H9 (cell line): ENCODE results near the gene CRBN. TPM values are rescaled to one million over a fixed set of nuclear protein-coding genes. Genes with fewer than 3 reads are reported as not detected.

Experiments used
- DNase-seq: peaks from one replicate; pipeline ENCODE4 v3.0.0-alpha.2; 2017
- H2AFZ ChIP-seq: one replicate; pipeline ENCODE4 v1.6.1; 2013; ENCODE audit warnings: mild to moderate bottlenecking, low read length, control low read depth, moderate library complexity
- H2AK5ac ChIP-seq: 2 replicates; pipeline ENCODE4 v1.6.1; 2013; ENCODE audit warnings: low read length, control low read depth, mixed read lengths; ENCODE audit not compliant: insufficient read length
- H2BK120ac ChIP-seq: one replicate; pipeline ENCODE4 v1.6.1; 2013; ENCODE audit warnings: low read depth, mild to moderate bottlenecking, low read length, control low read depth, inconsistent platforms; ENCODE audit not compliant: poor library complexity, severe bottlenecking
- H2BK12ac ChIP-seq: 2 replicates; pipeline ENCODE4 v1.6.1; 2013; ENCODE audit warnings: low read length, control low read depth, mixed read lengths, low read depth; ENCODE audit not compliant: insufficient read length
- H2BK15ac ChIP-seq: 2 replicates; pipeline ENCODE4 v1.6.1; 2013; ENCODE audit warnings: low read depth, low read length, control low read depth
- H2BK20ac ChIP-seq: one replicate; pipeline ENCODE4 v1.6.1; 2013; ENCODE audit warnings: low read depth, mild to moderate bottlenecking, low read length, control low read depth, inconsistent platforms; ENCODE audit not compliant: poor library complexity, severe bottlenecking
- H2BK5ac ChIP-seq: 2 replicates; pipeline ENCODE4 v1.6.1; 2013; ENCODE audit warnings: low read length, control low read depth, mixed read lengths; ENCODE audit not compliant: insufficient read length
- H3K14ac ChIP-seq: 2 replicates; pipeline ENCODE4 v1.6.1; 2013; ENCODE audit warnings: low read length, control low read depth; ENCODE audit not compliant: insufficient read depth
- H3K18ac ChIP-seq: 2 replicates; pipeline ENCODE4 v1.6.1; 2013; ENCODE audit warnings: low read depth, mild to moderate bottlenecking, mixed read lengths, low read length, control low read depth; ENCODE audit not compliant: insufficient read length
- H3K23ac ChIP-seq: 2 replicates; pipeline ENCODE4 v1.6.1; 2013; ENCODE audit warnings: low read length, control low read depth, mixed read lengths, low read depth; ENCODE audit not compliant: insufficient read length
- H3K23me2 ChIP-seq: 2 replicates; pipeline ENCODE4 v1.6.1; 2013; ENCODE audit warnings: low read depth, mild to moderate bottlenecking, mixed read lengths, low read length, control low read depth; ENCODE audit not compliant: insufficient read length, poor library complexity, severe bottlenecking
- H3K27ac ChIP-seq: 2 replicates; pipeline ENCODE4 v1.5.1; 2013; ENCODE audit warnings: low read length, control low read depth, mixed read lengths, low read depth; ENCODE audit not compliant: insufficient read length
- H3K27me3 ChIP-seq: 2 replicates; pipeline ENCODE4 v1.6.1; 2013; ENCODE audit warnings: low read length, control low read depth, inconsistent platforms; ENCODE audit not compliant: insufficient read depth
- H3K4ac ChIP-seq: 2 replicates; pipeline ENCODE4 v1.6.1; 2013; ENCODE audit warnings: low read depth, mild to moderate bottlenecking, control low read depth, inconsistent platforms, low read length, moderate library complexity
- H3K4me1 ChIP-seq: 2 replicates; pipeline ENCODE4 v1.6.1; 2013; ENCODE audit warnings: low read length, control low read depth, inconsistent platforms; ENCODE audit not compliant: insufficient read depth
- H3K4me2 ChIP-seq: 2 replicates; pipeline ENCODE4 v1.6.1; 2013; ENCODE audit warnings: low read length, control low read depth, mixed read lengths; ENCODE audit not compliant: insufficient read length, insufficient read depth
- H3K56ac ChIP-seq: 2 replicates; pipeline ENCODE4 v1.6.1; 2013; ENCODE audit warnings: low read depth, mild to moderate bottlenecking, mixed read lengths, low read length, control low read depth; ENCODE audit not compliant: insufficient read length
- H3K79me1 ChIP-seq: 2 replicates; pipeline ENCODE4 v1.6.1; 2013; ENCODE audit warnings: low read depth, mild to moderate bottlenecking, moderate library complexity, low read length, control low read depth, inconsistent platforms; ENCODE audit not compliant: insufficient read depth, poor library complexity, severe bottlenecking
- H3K79me2 ChIP-seq: 2 replicates; pipeline ENCODE4 v1.6.1; 2013; ENCODE audit warnings: low read length, control low read depth, inconsistent platforms; ENCODE audit not compliant: insufficient read depth
- H3K9ac ChIP-seq: 2 replicates; pipeline ENCODE4 v1.6.1; 2013; ENCODE audit warnings: low read length, control low read depth, mixed read lengths; ENCODE audit not compliant: insufficient read length; ENCODE audit errors: extremely low read depth
- H3K9me3 ChIP-seq: one replicate; pipeline ENCODE4 v1.6.1; 2013; ENCODE audit warnings: low read depth, low read length, inconsistent platforms; ENCODE audit not compliant: control insufficient read depth
- H3T11ph ChIP-seq: one replicate; pipeline ENCODE4 v1.6.1; 2013; ENCODE audit warnings: mild to moderate bottlenecking, low read length, control low read depth, inconsistent platforms
- H4K20me1 ChIP-seq: one replicate; pipeline ENCODE4 v1.6.1; 2013; ENCODE audit not compliant: control insufficient read depth, insufficient read length, insufficient read depth
- H4K5ac ChIP-seq: 2 replicates; pipeline ENCODE4 v1.6.1; 2013; ENCODE audit warnings: low read depth, mild to moderate bottlenecking, mixed read lengths, low read length, control low read depth; ENCODE audit not compliant: insufficient read length
- H4K8ac ChIP-seq: replicated peaks from 2 replicates; pipeline ENCODE4 v1.6.1; 2013; ENCODE audit warnings: low read length, control low read depth, mixed read lengths, low read depth; ENCODE audit not compliant: insufficient read length
- H4K91ac ChIP-seq: 2 replicates; pipeline ENCODE4 v1.6.1; 2013; ENCODE audit warnings: low read depth, mild to moderate bottlenecking, moderate library complexity, mixed read lengths, low read length, control low read depth; ENCODE audit not compliant: insufficient read length
- H3K27ac Mint-ChIP-seq, 3 experiments: 2 replicates in 2 of 3; 3 replicates in 1 of 3; pipeline ENCODE4 v1.8.0; 2020 to 2021; ENCODE audit warnings: mixed read lengths in 3 of 3, mild to moderate bottlenecking in 1 of 3, moderate library complexity in 1 of 3
- H3K27me3 Mint-ChIP-seq: 2 replicates; pipeline ENCODE4 v1.8.0; 2021; ENCODE audit warnings: low read depth, mild to moderate bottlenecking, moderate library complexity, mixed read lengths
- H3K36me3 Mint-ChIP-seq, 3 experiments: 2 replicates in 2 of 3; 3 replicates in 1 of 3; pipeline ENCODE4 v1.8.0; 2020 to 2021; ENCODE audit warnings: low read depth in 3 of 3, mixed read lengths in 3 of 3; ENCODE audit not compliant: insufficient read depth in 1 of 3
- H3K4me1 Mint-ChIP-seq, 2 experiments: 2 replicates each; pipeline ENCODE4 v1.8.0; 2020; ENCODE audit warnings: mixed read lengths in 2 of 2
- H3K4me3 Mint-ChIP-seq, 2 experiments: 2 replicates in 1 of 2; 3 replicates in 1 of 2; pipeline ENCODE4 v1.8.0; 2020 to 2021; ENCODE audit warnings: mild to moderate bottlenecking in 2 of 2, mixed read lengths in 2 of 2, moderate library complexity in 1 of 2
- H3K9me3 Mint-ChIP-seq, 2 experiments: 2 replicates in 1 of 2; 3 replicates in 1 of 2; pipeline ENCODE4 v1.8.0; 2020; ENCODE audit warnings: mild to moderate bottlenecking in 2 of 2, mixed read lengths in 2 of 2, moderate library complexity in 1 of 2
- CTCF ChIP-seq: fragments of 200-600 bp; sonication (generic); conservative IDR thresholded peaks from 3 replicates; pipeline ENCODE4 v1.8.0; 2021; ENCODE audit warnings: antibody characterized with exemption, mild to moderate bottlenecking
- WGBS: extraction: QIAGEN DNeasy Blood & Tissue Kit; methylation state at CpG from one replicate; pipeline ENCODE4 v1.1.7; 2013; ENCODE audit warnings: missing lambda C conversion rate, low lambda C conversion rate, mixed read lengths; ENCODE audit not compliant: insufficient read length; ENCODE audit errors: extremely low coverage; 5-methylcytosine and 5-hydroxymethylcytosine counted together
- long read RNA-seq: library from polyadenylated mRNA; unstranded; transcript quantifications from one replicate; pipeline ENCODE4 v2.0.0, GENCODE V29; 2020
- total RNA-seq: library from RNA; stranded (reverse); gene quantifications from 2 replicates; pipeline ENCODE4 v1.2.1, GENCODE V29; 2021

CRBN gene
- 36.9 and 40.2 TPM in 2 replicates for total RNA-seq
- long read RNA-seq, transcript CRBN-213 (5 exons, 1,012 nt) = minor isoform, 6 of 222 reads
- long read RNA-seq, transcript CRBN-201 (11 exons, 2,206 nt) = major isoform, 158 of 222 reads
- long read RNA-seq, partial matches to known transcripts = 22 of 222 reads
- long read RNA-seq, other reads (novel, unspliced or antisense) = 25 of 222 reads

GRCh38 chr3:3179407-3180094 is at the start of gene CRBN:
TSS of gene CRBN (minus strand) at chr3:3179691. CDS start at chr3:3179687, 4 bp downstream.
- no peak within 1 kb of the TSS for H3K56ac ChIP-seq
- H3K9ac ChIP-seq = peak within 1 kb of the TSS; percentile 83
- no peak within 1 kb of the TSS for H3K27ac ChIP-seq

More at GRCh38 chr3:3179407-3180094, at the start of gene CRBN:
- Histone ChIP-seq H2BK5ac (no peak within 1 kb of the TSS), H4K20me1 (no peaks in the 10 kb centered on the region), H3K4ac (no peak within 1 kb of the TSS), H3K4me1 (peaks cover 4% of the 10 kb centered on the region; the same call in 1 of the 2 replicates), H3T11ph (no peak within 1 kb of the TSS), H2BK120ac (no peak within 1 kb of the TSS), H2AFZ (no peak within 1 kb of the TSS), H3K18ac (peak within 1 kb of the TSS; percentile 46), H3K23ac (no peak within 1 kb of the TSS), H4K8ac (no peak within 1 kb of the TSS), H2AK5ac (no peak within 1 kb of the TSS), H3K4me2 (peak within 1 kb of the TSS; percentile 100), H4K5ac (no peak within 1 kb of the TSS), H2BK12ac (no peak within 1 kb of the TSS), H2BK15ac (no peak within 1 kb of the TSS), H2BK20ac (no peak within 1 kb of the TSS), H3K9me3 (no peaks in the 10 kb centered on the region), H3K79me2 (peaks cover 12% of the 10 kb centered on the region; the same call in 1 of the 2 replicates), H4K91ac (no peak within 1 kb of the TSS), H3K79me1 (peaks cover 10% of the 10 kb centered on the region), H3K14ac (peak within 1 kb of the TSS; percentile 88), H3K23me2 (no peaks in the 10 kb centered on the region), H3K27me3 (no peaks in the 10 kb centered on the region)
- peak; percentile 89 for DNase-seq
- H3K4me3 Mint-ChIP-seq = peak within 1 kb of the TSS; percentile 80 to 92
- peak within 1 kb of the TSS in 1 of 3 experiments; percentile 85; a peak in 3 of 7 replicates for H3K27ac Mint-ChIP-seq
- peaks cover 3 to 12% (median 9%) of the 10 kb centered on the region in 3 experiments; a peak in 5 of 7 replicates for H3K36me3 Mint-ChIP-seq
- WGBS = no CpG with 5 or more reads among the region's 56 CpGs
- H3K9me3 Mint-ChIP-seq = no peaks in the 10 kb centered on the region
- peaks cover 10 to 14% of the 10 kb centered on the region in 2 experiments for H3K4me1 Mint-ChIP-seq
- TF ChIP-seq CTCF = peak; percentile 98
- H3K27me3 Mint-ChIP-seq = peaks cover 26% of the 10 kb centered on the region
